HEK293T (cell line): ENCODE measurements around the gene PROZ.

ENCODE experiments used
- CTCF ChIA-PET: fragments of 350-600 bp; formaldehyde crosslinking; extraction: SDS; loops from one replicate; lab custom pipeline; 2021; ENCODE audit warnings: antibody characterized with exemption, inconsistent platforms; lab: Yijun Ruan, JAX
- POLR2A ChIA-PET: fragments of 350-600 bp; formaldehyde crosslinking; extraction: SDS; loops from one replicate; lab custom pipeline; 2020; ENCODE audit warnings: antibody characterized with exemption, inconsistent platforms; lab: Yijun Ruan, JAX
- DNase-seq: peaks from one replicate; pipeline ENCODE4 v3.0.0; 2012; ENCODE audit warnings: mixed read lengths; ENCODE audit errors: extremely low spot score
- ARNT ChIP-seq: fragments of 450-650 bp; IDR thresholded peaks from 2 replicates; pipeline ENCODE4 v1.6.1; 2017; ENCODE audit warnings: mild to moderate bottlenecking
- BHLHE40 ChIP-seq: fragments of 450-650 bp; IDR thresholded peaks from 2 replicates; pipeline ENCODE4 v1.6.1; 2016; ENCODE audit warnings: mild to moderate bottlenecking, moderate library complexity, borderline replicate concordance
- CTBP1 ChIP-seq: fragments of 450-650 bp; IDR thresholded peaks from 2 replicates; pipeline ENCODE4 v1.6.1; 2016; ENCODE audit warnings: borderline replicate concordance
- ELF4 ChIP-seq: fragments of 450-650 bp; IDR thresholded peaks from 2 replicates; pipeline ENCODE4 v1.6.1; 2017; ENCODE audit warnings: antibody characterized with exemption
- FOXA1 ChIP-seq: fragments of 450-650 bp; IDR thresholded peaks from 2 replicates; pipeline ENCODE4 v1.6.1; 2016; ENCODE audit warnings: mild to moderate bottlenecking
- FOXK2 ChIP-seq: fragments of 450-650 bp; IDR thresholded peaks from 2 replicates; pipeline ENCODE4 v1.6.1; 2016; ENCODE audit warnings: mild to moderate bottlenecking
- FOXM1 ChIP-seq: fragments of 450-650 bp; IDR thresholded peaks from 2 replicates; pipeline ENCODE4 v1.6.1; 2017; ENCODE audit warnings: mild to moderate bottlenecking, borderline replicate concordance
- HDGF ChIP-seq: fragments of 450-650 bp; IDR thresholded peaks from 2 replicates; pipeline ENCODE4 v1.6.1; 2017; ENCODE audit warnings: antibody characterized with exemption, borderline replicate concordance
- L3MBTL2 ChIP-seq: fragments of 450-650 bp; conservative IDR thresholded peaks from 2 replicates; pipeline ENCODE4 v1.6.1; 2016; ENCODE audit warnings: mild to moderate bottlenecking
- LEF1 ChIP-seq: fragments of 450-650 bp; IDR thresholded peaks from 2 replicates; pipeline ENCODE4 v1.6.1; 2017; ENCODE audit warnings: mild to moderate bottlenecking, borderline replicate concordance
- NFRKB ChIP-seq: fragments of 450-650 bp; IDR thresholded peaks from 2 replicates; pipeline ENCODE4 v1.6.1; 2016; ENCODE audit warnings: mild to moderate bottlenecking, moderate library complexity
- PKNOX1 ChIP-seq: fragments of 450-650 bp; IDR thresholded peaks from 2 replicates; pipeline ENCODE4 v1.6.1; 2016
- SP1 ChIP-seq: fragments of 450-650 bp; IDR thresholded peaks from 2 replicates; pipeline ENCODE4 v1.6.1; 2017
- SUZ12 ChIP-seq: fragments of 450-650 bp; IDR thresholded peaks from 2 replicates; pipeline ENCODE4 v1.6.1; 2016; ENCODE audit warnings: mild to moderate bottlenecking
- TARDBP ChIP-seq: fragments of 450-650 bp; IDR thresholded peaks from 2 replicates; pipeline ENCODE4 v1.6.1; 2016
- ZNF384 ChIP-seq: fragments of 450-650 bp; IDR thresholded peaks from 2 replicates; pipeline ENCODE4 v1.6.1; 2016

Gene PROZ

GRCh38 chr13:113167575-113167974 is 9.1 kb downstream of the PROZ start:
- TF ChIP-seq NFRKB (no peak), FOXK2 (no peak), LEF1 (no peak), HDGF (no peak), PKNOX1 (no peak)
- ChIA-PET POLR2A (no interaction called here), CTCF (no interaction called here)
- DNase-seq, result no peak

GRCh38 chr13:113168211-113168610 is 9.8 kb downstream of the PROZ start:
- TF ChIP-seq BHLHE40 (no peak), LEF1 (no peak), SP1 (no peak), NFRKB (no peak), L3MBTL2 (no peak), TARDBP (no peak), ARNT (no peak), CTBP1 (no peak), FOXM1 (no peak), FOXA1 (no peak), SUZ12 (no peak), ZNF384 (no peak), FOXK2 (no peak), PKNOX1 (no peak), HDGF (no peak), ELF4 (no peak)
- CTCF ChIA-PET, result no interaction called here
- POLR2A ChIA-PET, result no interaction called here
- no peak for DNase-seq

- DNase-seq, result no peak
- TF ChIP-seq FOXA1, result no peak
- ChIA-PET POLR2A (no interaction called here), CTCF (no interaction called here)
Measured at GRCh38 chr13:113169277-113170272, 11.1 kb downstream of the PROZ start.

GRCh38 chr13:113170511-113170910 is 12.1 kb downstream of the PROZ start:
- no peak for TF ChIP-seq CTBP1
- TF ChIP-seq FOXK2, result no peak
- TF ChIP-seq ELF4, result no peak
- TF ChIP-seq SP1, result no peak
- TF ChIP-seq BHLHE40, result no peak
- TF ChIP-seq FOXA1, result no peak
- TF ChIP-seq ZNF384, result no peak
- TF ChIP-seq TARDBP, result no peak
- TF ChIP-seq PKNOX1, result no peak
- no peak for TF ChIP-seq HDGF
- no peak for TF ChIP-seq ARNT
- no peak for TF ChIP-seq L3MBTL2
- TF ChIP-seq NFRKB, result no peak
- no peak for TF ChIP-seq SUZ12
- no peak for TF ChIP-seq LEF1
- TF ChIP-seq FOXM1, result no peak
- POLR2A ChIA-PET, result no interaction called here
- CTCF ChIA-PET, result no interaction called here
- no peak for DNase-seq

GRCh38 chr13:113171250-113172125 is 13.0 kb downstream of the PROZ start:
- TF ChIP-seq FOXA1, result no peak
- no peak for TF ChIP-seq PKNOX1
- no peak for TF ChIP-seq ELF4
- no peak for TF ChIP-seq ARNT
- no peak for TF ChIP-seq ZNF384
- TF ChIP-seq L3MBTL2, result no peak
- TF ChIP-seq LEF1, result no peak
- TF ChIP-seq TARDBP, result no peak
- no peak for TF ChIP-seq SUZ12
- no peak for TF ChIP-seq CTBP1
- no peak for TF ChIP-seq BHLHE40
- TF ChIP-seq FOXM1, result no peak
- TF ChIP-seq FOXK2, result no peak
- POLR2A ChIA-PET, result no interaction called here
- CTCF ChIA-PET, result no interaction called here
- DNase-seq, result no peak
